H1 (cell line): ENCODE measurements around the gene BNC2. TPM values are rescaled to one million over a fixed set of nuclear protein-coding genes. Genes with fewer than 3 reads are reported as not detected.

Experiments
- CTCF ChIA-PET: fragments of 300-600 bp; sonication (Branson Sonifier 250); formaldehyde crosslinking; loops from one replicate; lab custom pipeline; 2021; ENCODE audit not compliant: partially characterized antibody; lab: Charles Lee
- POLR2A ChIA-PET: fragments of 300-600 bp; sonication (Branson Sonifier 250); formaldehyde crosslinking; loops from one replicate; lab custom pipeline; 2021; ENCODE audit warnings: inconsistent platforms; ENCODE audit not compliant: partially characterized antibody; lab: Charles Lee
- DNase-seq, 2 experiments: peaks; one replicate each; pipeline versions ENCODE4 v3.0.0 to v3.0.0-alpha.2; 2010 to 2022; ENCODE audit warnings: low spot score in 2 of 2, low read depth in 1 of 2, mixed read lengths in 1 of 2
- FAIRE-seq: peaks from 2 replicates; lab custom pipeline; 2011; peaks lifted over from hg19 to GRCh38; lab: Jason Lieb, UNC
- H2AFZ ChIP-seq: 2 replicates; pipeline ENCODE4 v1.8.1; 2012; ENCODE audit warnings: low read length, inconsistent platforms
- H2AK5ac ChIP-seq: 2 replicates; pipeline ENCODE4 v1.6.1; 2013; ENCODE audit warnings: low read depth, low read length
- H2BK120ac ChIP-seq: replicated peaks from 2 replicates; pipeline ENCODE3; 2013; ENCODE audit warnings: low read depth, low read length, inconsistent platforms
- H2BK12ac ChIP-seq: 2 replicates; pipeline ENCODE4 v1.6.1; 2013; ENCODE audit warnings: low read depth, low read length
- H2BK15ac ChIP-seq: 2 replicates; pipeline ENCODE4 v1.6.1; 2013; ENCODE audit warnings: low read length
- H2BK20ac ChIP-seq: 2 replicates; pipeline ENCODE4 v1.6.1; 2013; ENCODE audit warnings: low read length
- H2BK5ac ChIP-seq: 2 replicates; pipeline ENCODE4 v1.6.1; 2013; ENCODE audit warnings: low read depth, low read length
- H3K14ac ChIP-seq: 2 replicates; pipeline ENCODE4 v1.6.1; 2013; ENCODE audit warnings: inconsistent platforms; ENCODE audit not compliant: insufficient read length
- H3K18ac ChIP-seq: 2 replicates; pipeline ENCODE4 v1.6.1; 2013; ENCODE audit warnings: low read length; ENCODE audit errors: extremely low read depth
- H3K23ac ChIP-seq: 2 replicates; pipeline ENCODE4 v1.6.1; 2013; ENCODE audit warnings: inconsistent platforms; ENCODE audit not compliant: insufficient read length
- H3K23me2 ChIP-seq: 2 replicates; pipeline ENCODE4 v1.6.1; 2013; ENCODE audit warnings: low read depth, low read length
- H3K27ac ChIP-seq: 2 replicates; pipeline ENCODE4 v1.6.1; 2011; ENCODE audit warnings: low read depth, low read length, inconsistent platforms
- H3K27me3 ChIP-seq, 4 experiments: replicated peaks in 1 of 4; 1 replicate in 1 of 4; 2 replicates in 3 of 4; pipeline versions ENCODE4 v1.6.1 to v1.8.1; 2011 to 2013; ENCODE audit warnings: low read length in 3 of 4, mild to moderate bottlenecking in 3 of 4, inconsistent platforms in 2 of 4, mixed read lengths in 2 of 4, moderate library complexity in 1 of 4; ENCODE audit not compliant: control insufficient read depth in 3 of 4, insufficient read depth in 3 of 4; ENCODE audit errors: extremely low read depth in 1 of 4
- H3K36me3 ChIP-seq, 4 experiments: 2 replicates each; pipeline versions ENCODE4 v1.6.1 to v1.8.1; 2011 to 2013; ENCODE audit warnings: mild to moderate bottlenecking in 4 of 4, low read length in 3 of 4, moderate library complexity in 2 of 4, control low read depth in 1 of 4, inconsistent platforms in 1 of 4; ENCODE audit not compliant: insufficient read depth in 4 of 4, control insufficient read depth in 2 of 4
- H3K4ac ChIP-seq: replicated peaks from 2 replicates; pipeline ENCODE3; 2013; ENCODE audit warnings: low read length, low read depth, mixed read lengths, inconsistent platforms; ENCODE audit not compliant: insufficient read length
- H3K4me1 ChIP-seq, 4 experiments: replicated peaks in 1 of 4; 1 replicate in 1 of 4; 2 replicates in 3 of 4; pipeline versions ENCODE4 v1.6.1 to v1.8.1; 2011 to 2013; ENCODE audit warnings: low read length in 3 of 4, inconsistent platforms in 2 of 4, mixed read lengths in 1 of 4; ENCODE audit not compliant: insufficient read depth in 4 of 4, control insufficient read depth in 3 of 4
- H3K4me2 ChIP-seq, 2 experiments: 2 replicates each; pipeline versions ENCODE4 v1.6.1 to v1.8.1; 2011 to 2013; ENCODE audit warnings: low read depth in 2 of 2, low read length in 2 of 2, control low read depth in 1 of 2, inconsistent platforms in 1 of 2, mild to moderate bottlenecking in 1 of 2; ENCODE audit not compliant: insufficient read depth in 1 of 2
- H3K4me3 ChIP-seq, 4 experiments: fragments of 200-600, 300-600 bp in 1 of 4; sonication (generic), shearing (Covaris generic), sonication (Bioruptor Twin) in 1 of 4; 2 replicates each; pipeline versions ENCODE4 v1.5.1 to v1.8.1; 2011 to 2016; ENCODE audit warnings: low read length in 4 of 4, low read depth in 3 of 4, control low read depth in 2 of 4, inconsistent platforms in 2 of 4, mild to moderate bottlenecking in 2 of 4, mixed read lengths in 1 of 4, moderate library complexity in 1 of 4; ENCODE audit not compliant: insufficient read depth in 2 of 4; ENCODE audit errors: extremely low read depth in 1 of 4
- H3K56ac ChIP-seq: replicated peaks from 2 replicates; pipeline ENCODE3; 2013; ENCODE audit warnings: low read depth, mild to moderate bottlenecking, mixed read lengths, low read length, inconsistent platforms; ENCODE audit not compliant: insufficient read length
- H3K79me1 ChIP-seq: 2 replicates; pipeline ENCODE4 v1.6.1; 2013; ENCODE audit warnings: low read depth, low read length, control low read depth
- H3K79me2 ChIP-seq, 2 experiments: 2 replicates each; pipeline versions ENCODE4 v1.6.1 to v1.8.1; 2012 to 2013; ENCODE audit warnings: low read length in 2 of 2, mild to moderate bottlenecking in 2 of 2, inconsistent platforms in 1 of 2; ENCODE audit not compliant: insufficient read depth in 2 of 2, control insufficient read depth in 1 of 2
- H3K9ac ChIP-seq, 4 experiments: replicated peaks in 1 of 4; 1 replicate in 1 of 4; 2 replicates in 3 of 4; pipeline versions ENCODE4 v1.6.1 to v1.8.1; 2011 to 2013; ENCODE audit warnings: low read depth in 3 of 4, low read length in 3 of 4, control low read depth in 2 of 4, mild to moderate bottlenecking in 2 of 4, moderate library complexity in 2 of 4, inconsistent platforms in 1 of 4; ENCODE audit errors: extremely low read depth in 1 of 4
- H3K9me3 ChIP-seq, 2 experiments: 2 replicates each; pipeline versions ENCODE4 v1.6.1 to v1.8.1; 2012 to 2013; ENCODE audit warnings: mild to moderate bottlenecking in 2 of 2, moderate library complexity in 2 of 2, control low read depth in 1 of 2, inconsistent platforms in 1 of 2, low read depth in 1 of 2, low read length in 1 of 2, mixed read lengths in 1 of 2; ENCODE audit not compliant: insufficient read depth in 2 of 2
- H4K20me1 ChIP-seq, 2 experiments: replicated peaks in 1 of 2; 2 replicates each; pipeline versions ENCODE3 to v1.8.1; 2011 to 2013; ENCODE audit warnings: inconsistent platforms in 2 of 2, low read length in 2 of 2, mild to moderate bottlenecking in 1 of 2; ENCODE audit not compliant: insufficient read depth in 2 of 2, control insufficient read depth in 1 of 2
- H4K5ac ChIP-seq: 2 replicates; pipeline ENCODE4 v1.6.1; 2013; ENCODE audit warnings: low read length, low read depth, mixed read lengths, inconsistent platforms; ENCODE audit not compliant: insufficient read length
- H4K8ac ChIP-seq: 2 replicates; pipeline ENCODE4 v1.8.0; 2013; ENCODE audit warnings: mild to moderate bottlenecking, moderate library complexity, low read length, inconsistent platforms; ENCODE audit not compliant: insufficient read depth; ENCODE audit errors: extremely low read depth
- H4K91ac ChIP-seq: replicated peaks from 2 replicates; pipeline ENCODE3; 2013; ENCODE audit warnings: low read length, mixed read lengths, inconsistent platforms; ENCODE audit not compliant: insufficient read length
- ASH2L ChIP-seq: fragments of 200-600, 300-600 bp; sonication (generic); IDR thresholded peaks from one replicate; pipeline ENCODE4 v1.7.1; 2017; ENCODE audit warnings: low read length
- ATF3 ChIP-seq: IDR thresholded peaks from 2 replicates; pipeline ENCODE4 v1.6.1; 2011; ENCODE audit warnings: low read depth, mild to moderate bottlenecking, low read length; ENCODE audit not compliant: insufficient read depth
- CHD1 ChIP-seq: IDR thresholded peaks from 2 replicates; pipeline ENCODE4 v1.6.1; 2012; ENCODE audit warnings: low read depth, low read length, improper control_type of control experiment
- CREB1 ChIP-seq: IDR thresholded peaks from 2 replicates; pipeline ENCODE4 v1.6.1; 2012; ENCODE audit warnings: inconsistent platforms
- CTBP2 ChIP-seq: IDR thresholded peaks from 2 replicates; pipeline ENCODE4 v1.7.0; 2011; ENCODE audit warnings: borderline replicate concordance, mild to moderate bottlenecking, moderate library complexity, mixed read lengths, low read length; ENCODE audit not compliant: insufficient read depth, insufficient read length
- CTCF ChIP-seq, 3 experiments: IDR thresholded peaks; 1 replicate in 2 of 3; 2 replicates in 1 of 3; pipeline versions ENCODE4 v1.5.1 to v1.6.1; 2011; ENCODE audit warnings: low read length in 3 of 3, mild to moderate bottlenecking in 3 of 3, inconsistent platforms in 2 of 3, low read depth in 1 of 3, moderate library complexity in 1 of 3; ENCODE audit not compliant: insufficient read depth in 1 of 3; ENCODE audit errors: control extremely low read depth in 1 of 3
- JUND ChIP-seq: IDR thresholded peaks from 2 replicates; pipeline ENCODE4 v1.6.1; 2011; ENCODE audit warnings: mild to moderate bottlenecking, improper control_type of control experiment, low read length
- MAFK ChIP-seq: IDR thresholded peaks from 2 replicates; pipeline ENCODE4 v1.6.1; 2012; ENCODE audit warnings: low read depth, mild to moderate bottlenecking, improper control_type of control experiment, low read length
- POU5F1 ChIP-seq: IDR thresholded peaks from 2 replicates; pipeline ENCODE4 v1.6.1; 2011; ENCODE audit warnings: low read depth, mild to moderate bottlenecking, low read length, moderate library complexity
- RXRA ChIP-seq: IDR thresholded peaks from 2 replicates; pipeline ENCODE4 v1.6.1; 2011; ENCODE audit warnings: low read depth, mild to moderate bottlenecking, low read length, moderate library complexity; ENCODE audit not compliant: insufficient read depth
- TAF7 ChIP-seq: optimal IDR thresholded peaks from 2 replicates; pipeline ENCODE3; 2011; ENCODE audit warnings: low read depth, mild to moderate bottlenecking, inconsistent platforms, low read length, moderate library complexity, borderline replicate concordance
- WGBS, 2 experiments: shearing (Covaris generic) in 1 of 2; methylation state at CpG; one replicate each; pipeline versions ENCODE4 v1.1.6 to v1.1.7; 2013 to 2015; ENCODE audit warnings: low lambda C conversion rate in 2 of 2, mixed read lengths in 2 of 2, inconsistent platforms in 1 of 2, low coverage in 1 of 2, missing lambda C conversion rate in 1 of 2; ENCODE audit not compliant: insufficient replicate concordance in 2 of 2, insufficient coverage in 1 of 2, insufficient read length in 1 of 2; ENCODE audit errors: extremely low coverage in 1 of 2, missing lambda C conversion rate in 1 of 2; 5-methylcytosine and 5-hydroxymethylcytosine counted together
- polyA plus RNA-seq, 7 experiments: library from polyadenylated mRNA; depleted of rRNA in 3 of 7; stranded (reverse) in 5 of 7; unstranded in 2 of 7; fragments of >200 nt in 5 of 7; fragments of 200-250 nt in 2 of 7; gene quantifications; 1 replicate in 5 of 7; 2 replicates in 1 of 7; 4 replicates in 1 of 7; pipeline versions ENCODE4 v1.2.1 to v1.2.3, GENCODE V29; 2011 to 2013; ENCODE audit warnings: missing spikeins in 2 of 7, mixed read lengths in 2 of 7
- total RNA-seq: library from RNA; stranded (reverse); fragmentation: NEBNext Ultra II Directional; extraction: Animal tissue kit (Norgen Biotek cat#: 25700); gene quantifications from 2 replicates; pipeline ENCODE4 v1.2.1, GENCODE V29; 2021

BNC2 gene
- total and polyA plus RNA-seq, 2 of the 8 experiments (the other 6 are each of a cell fraction or from before 2014, with no cell fraction given) = 16.0 to 26.8 TPM

- H2BK12ac ChIP-seq = no peak overlapping the region
- TF ChIP-seq CREB1 (no peak), MAFK (no peak), CTBP2 (no peak), ATF3 (no peak), ASH2L (no peak), TAF7 (no peak), CHD1 (no peak), JUND (no peak), RXRA (no peak), CTCF (IDR thresholded peaks at IDR 0.05; ENCODE audit: control extremely low read depth in 1 of 3, insufficient read depth in 1 of 3, low read depth in 1 of 3, low read length in 3 of 3) (no peak), POU5F1 (no peak)
Measured at GRCh38 chr9:16475257-16475656, 395.2 kb downstream of the BNC2 start.

More at GRCh38 chr9:16475257-16475656, 395.2 kb downstream of the BNC2 start:
- DNase-seq (no peak), FAIRE-seq (no peak)
- no peak overlapping the region for H3K27ac ChIP-seq
- H3K56ac ChIP-seq = no peak overlapping the region
- no peak overlapping the region for H2AK5ac ChIP-seq
- no peaks in the 10 kb centered on the region for H3K23me2 ChIP-seq
- no peak overlapping the region for H3K23ac ChIP-seq
- ChIA-PET POLR2A (interaction anchor here (1.1 to 1.9 kb wide), 2 partner anchors 10 to 334 kb away, joined by 3 to 6 read pairs; no protein-coding TSS in a partner anchor), CTCF (interaction anchor here (0.7 to 1.2 kb wide), 2 partner anchors 13 to 20 kb away, joined by 3 read pairs; no protein-coding TSS in a partner anchor)
- peaks cover 0 to 3% (median 0%) of the 10 kb centered on the region in 4 experiments; a peak in 2 of 8 replicates for H3K36me3 ChIP-seq
- no peaks in the 10 kb centered on the region for H3K27me3 ChIP-seq
- H3K18ac ChIP-seq = no peak overlapping the region
- WGBS, 2 experiments = 97% methylated on average over 3 of the region's 3 CpGs; no CpG with 5 or more reads in 1 of the 2 experiments
- no peak overlapping the region for H2BK15ac ChIP-seq
- no peaks in the 10 kb centered on the region for H3K79me1 ChIP-seq
- H4K91ac ChIP-seq = no peak overlapping the region
- H4K8ac ChIP-seq = no peak overlapping the region
- no peak overlapping the region for H2AFZ ChIP-seq
- no peak overlapping the region for H3K4ac ChIP-seq
- no peak overlapping the region for H3K4me3 ChIP-seq
- H2BK5ac ChIP-seq = no peak overlapping the region
- H4K20me1 ChIP-seq = no peaks in the 10 kb centered on the region
- H4K5ac ChIP-seq = no peak overlapping the region
- H3K14ac ChIP-seq = no peak overlapping the region
- no peaks in the 10 kb centered on the region; a peak in 1 of 7 replicates for H3K4me1 ChIP-seq
- no peak overlapping the region for H2BK120ac ChIP-seq
- peaks cover 4 to 11% of the 10 kb centered on the region in 2 experiments; a peak in 2 of 4 replicates for H3K9me3 ChIP-seq
- no peak overlapping the region for H3K9ac ChIP-seq
- H3K79me2 ChIP-seq = no peaks in the 10 kb centered on the region
- no peak overlapping the region for H2BK20ac ChIP-seq
- no peak overlapping the region for H3K4me2 ChIP-seq
